Activated CD8-positive, alpha-beta memory T cell treated with anti-CD3 and anti-CD28 coated beads, Interleukin-2, amount 50 U/mL, for 48 hours (primary cell): ENCODE measurements around the gene STK40.
A peak's percentile ranks its signal among the peaks of the same experiment; 100 is the strongest.

Source experiments
- DNase-seq: peaks from one replicate; pipeline ENCODE4 v3.0.0-alpha.2; 2020

STK40 gene

GRCh38 chr1:36397378-36398230 lies 11.9 kb upstream of the STK40 start, which contains the start of gene LSM10:
TSS of gene LSM10 (minus strand) at chr1:36397908. CDS start at chr1:36394129, 3,779 bp downstream.
- DNase-seq, result peak; percentile 95

- no peak for DNase-seq
These were observed 11.3 kb upstream of the STK40 start for GRCh38 chr1:36397083-36397377.

GRCh38 chr1:36396359-36396758 lies 10.6 kb upstream of the STK40 start:
- no peak for DNase-seq

DNA sequence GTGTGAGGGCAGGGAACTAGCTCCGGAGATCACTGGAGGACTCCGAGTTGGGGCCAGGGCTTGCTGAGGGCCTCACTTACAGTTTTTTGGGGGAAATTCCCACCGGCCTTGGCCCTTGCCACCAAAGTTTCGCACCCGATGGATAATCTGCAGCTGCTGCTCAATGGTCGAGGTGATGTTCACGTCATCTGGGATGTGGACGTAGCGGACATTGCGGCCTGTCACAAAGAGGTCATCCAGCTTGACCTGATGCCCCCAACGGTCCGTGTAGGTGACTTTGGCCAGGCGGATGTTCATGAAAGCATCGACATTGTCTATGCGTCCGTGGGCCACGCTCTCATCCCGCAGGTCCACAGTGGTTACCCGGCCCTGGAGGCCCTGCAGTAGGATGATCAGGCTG lies 8.0 kb upstream of the STK40 start:
- DNase-seq, result no peak

- DNase-seq, result no peak
These were observed 7.1 kb upstream of the STK40 start for GRCh38 chr1:36392836-36393235.

- no peak for DNase-seq
These were observed 5.5 kb upstream of the STK40 start for GRCh38 chr1:36391271-36391670.

- DNase-seq, result no peak
These were observed 4.7 kb upstream of the STK40 start for GRCh38 chr1:36390411-36390810.

- DNase-seq, result no peak
These were observed 4.3 kb upstream of the STK40 start for GRCh38 chr1:36389999-36390398.

DNA sequence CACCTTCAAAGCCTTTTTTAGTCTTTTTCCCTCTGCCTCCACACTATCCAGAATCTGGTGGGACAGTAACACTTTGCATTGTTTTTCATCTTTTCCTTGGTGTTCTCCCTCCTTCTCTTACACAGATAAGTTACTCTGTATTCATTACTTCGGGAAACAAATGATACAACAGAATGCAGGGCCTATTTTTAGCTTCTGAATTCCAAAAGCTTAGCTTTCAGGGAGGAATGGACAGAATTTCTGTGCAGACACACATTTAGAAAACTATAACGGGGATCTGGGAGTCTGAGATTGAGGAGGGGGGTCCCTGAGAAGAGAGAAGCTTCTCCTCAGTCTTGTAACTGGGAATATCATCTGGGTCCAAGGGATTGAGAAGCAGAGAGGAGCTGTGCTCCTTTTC lies 3.5 kb upstream of the STK40 start:
- DNase-seq, result no peak

GRCh38 chr1:36387141-36387949 lies 1.6 kb upstream of the STK40 start:
- no peak for DNase-seq

- DNase-seq, result peak; percentile 90
These were observed 779 bp upstream of the STK40 start for GRCh38 chr1:36386265-36387140.

DNA sequence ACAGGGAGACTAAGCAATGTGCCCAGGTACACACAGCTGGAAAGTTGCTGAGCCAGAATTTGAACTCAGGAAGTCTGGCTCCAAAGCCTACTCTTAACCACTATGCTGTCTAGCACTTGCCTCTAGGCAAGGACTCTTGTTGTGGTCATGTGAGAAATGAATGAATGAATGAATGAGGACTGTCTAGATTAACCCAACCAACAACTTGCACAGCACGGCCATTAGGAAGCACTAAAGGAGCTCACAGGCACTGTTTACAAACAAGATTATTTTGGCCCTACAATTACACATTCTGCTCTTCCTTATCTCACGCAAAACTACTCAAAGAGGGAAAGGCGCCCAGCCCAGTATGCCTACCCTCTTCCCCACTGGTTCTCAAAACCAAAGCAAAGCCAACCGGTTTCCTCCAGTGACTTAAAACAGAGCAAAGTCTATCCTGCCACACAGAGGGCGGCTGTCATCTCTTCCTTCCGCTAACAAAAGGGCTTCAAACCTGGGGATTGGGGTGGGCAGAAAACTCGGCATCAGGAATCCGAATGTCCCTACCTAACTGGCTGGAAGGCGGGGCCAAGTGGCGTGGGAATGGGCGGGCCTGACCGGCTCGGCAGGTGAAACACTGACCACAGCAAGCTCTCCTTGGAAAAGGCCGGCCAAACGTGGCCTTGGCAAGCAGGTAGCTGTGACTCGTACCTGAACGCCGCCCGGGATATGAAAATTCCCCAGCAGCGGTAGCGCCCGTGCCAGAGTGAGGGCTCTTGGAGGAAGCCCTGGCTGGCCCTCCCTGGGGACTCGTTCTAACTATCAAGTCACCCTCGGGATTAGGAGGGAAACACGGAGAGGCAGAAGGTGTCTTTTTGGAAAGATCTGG lies 948 bp downstream of the STK40 start:
- peak; percentile 68 for DNase-seq

GRCh38 chr1:36383240-36383639 lies 2.5 kb downstream of the STK40 start:
- DNase-seq, result no peak

DNA sequence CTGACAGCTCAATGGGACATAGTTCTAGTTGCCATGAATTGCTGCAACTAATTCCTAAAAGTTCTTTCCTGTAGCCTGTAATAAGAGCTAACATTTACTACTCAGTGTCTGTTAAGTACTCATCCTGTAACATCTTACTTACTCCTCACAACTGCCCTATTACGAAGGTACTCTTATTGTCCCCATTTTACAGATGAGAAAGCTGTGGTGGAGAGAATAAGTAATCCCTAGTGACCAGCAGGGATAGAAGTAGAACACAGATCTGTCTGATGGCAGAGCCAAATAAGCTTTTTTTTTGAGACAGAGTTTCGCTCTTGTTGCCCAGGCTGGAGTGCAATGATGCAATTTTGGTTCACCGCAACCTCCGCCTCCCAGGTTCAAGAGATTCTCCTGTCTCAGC lies 3.1 kb downstream of the STK40 start:
- DNase-seq, result no peak

- no peak for DNase-seq
These were observed 3.5 kb downstream of the STK40 start for GRCh38 chr1:36382231-36382630.

- DNase-seq, result no peak
These were observed 4.3 kb downstream of the STK40 start for GRCh38 chr1:36381405-36381804.

- no peak for DNase-seq
These were observed 4.9 kb downstream of the STK40 start for GRCh38 chr1:36380782-36381181.

- DNase-seq, result no peak
These were observed 5.5 kb downstream of the STK40 start for GRCh38 chr1:36380143-36380619.

DNA sequence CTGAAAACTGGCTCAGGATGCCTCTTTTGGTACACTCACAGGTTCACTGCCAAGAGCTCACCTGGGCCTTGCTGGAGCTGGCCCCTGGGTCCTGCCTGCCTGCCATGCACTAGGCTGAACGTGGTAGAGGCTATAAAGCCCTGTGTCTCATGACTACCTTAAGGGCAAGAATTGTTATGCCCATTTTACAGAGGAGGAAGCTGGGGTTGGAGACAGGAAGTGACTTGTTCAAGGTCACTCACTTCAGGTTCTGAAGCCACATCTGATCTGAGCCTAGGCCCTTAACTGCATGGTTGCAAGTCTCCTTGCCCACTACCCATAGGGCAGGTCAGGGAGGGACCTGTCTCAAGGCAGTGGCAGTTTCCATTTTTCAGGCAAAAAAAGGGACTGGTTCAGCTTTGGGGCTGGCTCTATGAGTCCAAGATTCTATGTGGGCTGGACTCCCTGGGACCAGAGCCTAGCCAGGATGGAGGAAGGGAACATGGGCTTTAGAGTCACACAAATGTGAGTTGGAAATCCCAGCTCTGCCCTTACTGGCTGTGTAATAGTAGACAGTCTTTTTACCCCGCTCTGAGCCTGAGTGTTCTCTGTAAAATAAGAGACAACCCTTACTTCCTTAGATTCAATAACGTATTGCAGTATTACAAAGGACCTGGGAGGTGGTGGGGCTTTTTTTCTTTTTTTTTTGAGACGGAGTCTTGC lies 7.8 kb downstream of the STK40 start:
- no peak for DNase-seq

DNA sequence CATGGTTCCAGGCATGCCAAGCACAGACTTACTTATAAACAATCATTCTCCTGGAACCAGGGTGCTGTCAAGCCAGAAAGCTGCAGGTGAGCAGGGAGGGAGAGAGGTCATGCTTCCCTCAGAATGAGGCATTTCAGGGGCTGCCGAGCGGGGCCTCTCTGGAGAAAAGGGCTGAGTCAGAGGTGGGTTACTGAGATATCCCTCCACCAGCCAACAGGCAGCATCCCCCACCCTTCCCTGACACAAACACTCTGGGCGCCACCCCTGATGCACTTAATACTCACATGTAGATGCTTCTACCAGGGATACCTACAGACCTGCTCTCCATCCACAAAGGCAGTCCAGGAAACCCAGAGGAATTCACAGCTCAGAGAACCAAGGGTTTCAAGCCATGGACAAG lies 13.1 kb downstream of the STK40 start:
- no peak for DNase-seq
